ENCODE data around the gene GDF10. TPM values are rescaled to one million over a fixed set of nuclear protein-coding genes. Genes with fewer than 3 reads are reported as not detected.

The GDF10 gene
- total and polyA plus RNA-seq, 9 of the 15 experiments (the other 6 are each of a cell fraction or from before 2014, with no cell fraction given), result 0.03 to 0.20 (median 0.11) TPM; not detected in 6

DNA sequence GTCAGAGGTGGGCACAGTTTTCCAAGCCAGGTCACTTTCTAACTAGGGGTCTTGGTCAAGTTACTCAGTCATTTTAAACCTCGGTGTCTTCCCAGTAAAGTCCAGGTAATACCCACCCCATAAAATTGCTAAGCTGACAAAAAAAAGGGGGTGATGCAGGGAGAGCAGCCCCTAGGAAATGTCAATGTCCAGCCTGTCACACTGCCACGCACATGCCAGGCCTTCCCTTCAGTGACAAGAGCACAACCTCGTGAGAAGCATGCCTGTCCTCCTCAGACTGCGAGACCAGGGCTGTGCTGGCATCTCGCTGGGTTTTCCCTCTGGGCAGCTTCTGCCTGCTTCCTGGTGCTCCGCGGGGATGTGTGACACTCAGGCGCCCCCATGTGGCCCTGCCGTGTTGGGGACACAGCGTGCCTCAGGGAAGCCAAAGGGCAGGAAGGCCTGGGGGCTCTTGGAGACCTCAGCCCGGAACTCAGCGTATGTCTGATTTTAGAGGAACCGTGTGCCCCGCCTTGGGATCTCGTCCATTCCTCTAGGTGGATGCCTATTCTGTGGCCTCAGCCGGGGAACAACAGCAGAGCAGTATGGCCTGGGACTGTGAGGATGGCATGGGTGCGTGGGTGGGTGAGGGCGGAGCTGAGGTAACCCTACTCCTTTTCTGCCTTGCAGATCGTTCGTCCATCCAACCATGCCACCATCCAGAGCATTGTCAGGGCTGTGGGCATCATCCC, 12.1 kb downstream of the GDF10 start:
- Histone ChIP-seq H3K27ac (ENCODE audit: extremely low read depth, low read depth, low read length) (no peak overlapping the region), H3K9me3 (replicated peaks; ENCODE audit: control insufficient read depth, insufficient read depth, low read depth, low read length) (no peaks in the 10 kb centered on the region), H3K4me1 (replicated peaks in 1 of 2; ENCODE audit: control insufficient read depth in 2 of 2, insufficient read depth in 2 of 2, low read length in 2 of 2) (peaks cover 13 to 27% of the 10 kb centered on the region in 2 experiments; a peak in 4 of 5 replicates), H2AFZ (ENCODE audit: low read depth, low read length) (peak overlapping the region; percentile 6; the same call in 1 of the 2 replicates), H3K9ac (ENCODE audit: insufficient read depth in 1 of 2, low read depth in 2 of 2, low read length in 2 of 2) (peak overlapping the region in 1 of 2 experiments; percentile 22; a peak in 1 of 4 replicates), H3K4me3 (no peak overlapping the region), H3K36me3 (ENCODE audit: control insufficient read depth, insufficient read depth, low read length) (no peaks in the 10 kb centered on the region), H3K79me2 (ENCODE audit: control insufficient read depth, insufficient read depth, low read length) (no peaks in the 10 kb centered on the region), H3K9me1 (ENCODE audit: control insufficient read depth, insufficient read depth, low read length) (no peaks in the 10 kb centered on the region), H4K20me1 (replicated peaks; ENCODE audit: control insufficient read depth, insufficient read depth, low read length) (peaks cover 5% of the 10 kb centered on the region; the same call in 1 of the 2 replicates), H3K27me3 (ENCODE audit: control insufficient read depth in 2 of 2, insufficient read depth in 2 of 2, low read length in 2 of 2) (peaks cover 0 to 6% of the 10 kb centered on the region in 2 experiments; a peak in 3 of 5 replicates), H3K4me2 (ENCODE audit: insufficient read depth, low read length) (peak overlapping the region; percentile 40; the same call in 1 of the 2 replicates)
- WGBS (ENCODE audit: insufficient coverage, low coverage, missing lambda C conversion rate), result 5% methylated on average over 20 of the region's 20 CpGs
- FAIRE-seq, result no peak
- peak; percentile 93 for ATAC-seq
- BruUV-seq (replicated peaks), result no TSS peak
- CTCF ChIA-PET (ENCODE audit: low intra/inter-chr PET ratio), result interaction anchor here (0.6 to 2.3 kb wide), 8 partner anchors 11 to 317 kb away, joined by 3 to 10 read pairs (median 4); no protein-coding TSS in a partner anchor
- in situ Hi-C loops (cut with MboI), result loop anchor here (10.0 kb wide), 1 partner anchor 277 kb away; no protein-coding TSS in a partner anchor
- peak; percentile 79 to 80 (median 79) for DNase-seq (ENCODE audit: extremely low read depth in 1 of 4, low spot score in 3 of 4)
- intact Hi-C loops (cut with micrococcal nuclease), result loop anchor here (1.0 to 5.0 kb wide), 3 partner anchors 50 to 287 kb away; no protein-coding TSS in a partner anchor
- POLR2A ChIA-PET, result interaction anchor here (0.9 to 1.1 kb wide), 3 partner anchors 13 to 265 kb away, joined by 3 read pairs; no protein-coding TSS in a partner anchor
- no peak for TF ChIP-seq NFXL1 (CRISPR knock-in tag; IDR thresholded peaks at IDR 0.05)
- TF ChIP-seq ZNF444 (CRISPR knock-in tag; IDR thresholded peaks at IDR 0.05), result no peak
- peak; percentile 83 for TF ChIP-seq STAG1 (CRISPR knock-in tag; IDR thresholded peaks at IDR 0.05; ENCODE audit: borderline replicate concordance)
- TF ChIP-seq ZNF830 (CRISPR knock-in tag; IDR thresholded peaks at IDR 0.05), result no peak
- 0 out of 2 replicates have a peak, but pooled peaks have one; percentile 47 for TF ChIP-seq ZNF583 (CRISPR knock-in tag; IDR thresholded peaks at IDR 0.05)
- TF ChIP-seq ZNF77 (CRISPR knock-in tag; IDR thresholded peaks at IDR 0.05), result no peak
- no peak for TF ChIP-seq ZNF253 (CRISPR knock-in tag; conservative IDR thresholded peaks at IDR 0.05)
- TF ChIP-seq, protein P1, sequence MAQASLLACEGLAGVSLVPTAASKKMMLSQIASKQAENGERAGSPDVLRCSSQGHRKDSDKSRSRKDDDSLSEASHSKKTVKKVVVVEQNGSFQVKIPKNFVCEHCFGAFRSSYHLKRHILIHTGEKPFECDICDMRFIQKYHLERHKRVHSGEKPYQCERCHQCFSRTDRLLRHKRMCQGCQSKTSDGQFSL (CRISPR knock-in tag; IDR thresholded peaks at IDR 0.05), result no peak
- TF ChIP-seq, protein P1 (tag; IDR thresholded peaks at IDR 0.05), result no peak
- TF ChIP-seq GABPB2 (CRISPR knock-in tag; conservative IDR thresholded peaks at IDR 0.05), result no peak
- TF ChIP-seq, protein P2, sequence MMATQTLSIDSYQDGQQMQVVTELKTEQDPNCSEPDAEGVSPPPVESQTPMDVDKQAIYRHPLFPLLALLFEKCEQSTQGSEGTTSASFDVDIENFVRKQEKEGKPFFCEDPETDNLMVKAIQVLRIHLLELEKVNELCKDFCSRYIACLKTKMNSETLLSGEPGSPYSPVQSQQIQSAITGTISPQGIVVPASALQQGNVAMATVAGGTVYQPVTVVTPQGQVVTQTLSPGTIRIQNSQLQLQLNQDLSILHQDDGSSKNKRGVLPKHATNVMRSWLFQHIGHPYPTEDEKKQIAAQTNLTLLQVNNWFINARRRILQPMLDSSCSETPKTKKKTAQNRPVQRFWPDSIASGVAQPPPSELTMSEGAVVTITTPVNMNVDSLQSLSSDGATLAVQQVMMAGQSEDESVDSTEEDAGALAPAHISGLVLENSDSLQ (IDR thresholded peaks at IDR 0.05), result no peak
- no peak for TF ChIP-seq U2AF2 (optimal IDR thresholded peaks at IDR 0.05; ENCODE audit: low read depth, low read length)
- TF ChIP-seq YBX1 (IDR thresholded peaks at IDR 0.05), result no peak
- TF ChIP-seq, protein P3, sequence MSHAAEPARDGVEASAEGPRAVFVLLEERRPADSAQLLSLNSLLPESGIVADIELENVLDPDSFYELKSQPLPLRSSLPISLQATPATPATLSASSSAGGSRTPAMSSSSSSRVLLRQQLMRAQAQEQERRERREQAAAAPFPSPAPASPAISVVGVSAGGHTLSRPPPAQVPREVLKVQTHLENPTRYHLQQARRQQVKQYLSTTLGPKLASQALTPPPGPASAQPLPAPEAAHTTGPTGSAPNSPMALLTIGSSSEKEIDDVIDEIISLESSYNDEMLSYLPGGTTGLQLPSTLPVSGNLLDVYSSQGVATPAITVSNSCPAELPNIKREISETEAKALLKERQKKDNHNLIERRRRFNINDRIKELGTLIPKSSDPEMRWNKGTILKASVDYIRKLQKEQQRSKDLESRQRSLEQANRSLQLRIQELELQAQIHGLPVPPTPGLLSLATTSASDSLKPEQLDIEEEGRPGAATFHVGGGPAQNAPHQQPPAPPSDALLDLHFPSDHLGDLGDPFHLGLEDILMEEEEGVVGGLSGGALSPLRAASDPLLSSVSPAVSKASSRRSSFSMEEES (CRISPR knock-in tag; IDR thresholded peaks at IDR 0.05), result no peak
- no peak for TF ChIP-seq DIDO1 (tag; IDR thresholded peaks at IDR 0.05; ENCODE audit: low read depth)
- peak; percentile 94 for TF ChIP-seq ZNF316 (IDR thresholded peaks at IDR 0.05)
- TF ChIP-seq MEF2A (IDR thresholded peaks at IDR 0.05; ENCODE audit: control insufficient read depth, low read depth, low read length), result no peak
- 0 out of 2 replicates have a peak, but pooled peaks have one; percentile 20 for TF ChIP-seq E2F3 (CRISPR knock-in tag; IDR thresholded peaks at IDR 0.05)
- no peak for TF ChIP-seq ZNF75A (CRISPR knock-in tag; IDR thresholded peaks at IDR 0.05)
- TF ChIP-seq ZNF124 (CRISPR knock-in tag; IDR thresholded peaks at IDR 0.05), result no peak
- no peak for TF ChIP-seq SRF (CRISPR knock-in tag; IDR thresholded peaks at IDR 0.05)

Data from K562 (cell line).